GM19324 (cell line): ENCODE measurements around the gene TRAPPC2.

Source experiments
- ATAC-seq: cut with Tn5 transposase; IDR thresholded peaks from one replicate; pipeline ENCODE4 v1.9.1; 2021; ENCODE audit warnings: mild to moderate bottlenecking, moderate library complexity; ENCODE audit not compliant: unreplicated experiment, low FRiP score

Gene TRAPPC2

DNA sequence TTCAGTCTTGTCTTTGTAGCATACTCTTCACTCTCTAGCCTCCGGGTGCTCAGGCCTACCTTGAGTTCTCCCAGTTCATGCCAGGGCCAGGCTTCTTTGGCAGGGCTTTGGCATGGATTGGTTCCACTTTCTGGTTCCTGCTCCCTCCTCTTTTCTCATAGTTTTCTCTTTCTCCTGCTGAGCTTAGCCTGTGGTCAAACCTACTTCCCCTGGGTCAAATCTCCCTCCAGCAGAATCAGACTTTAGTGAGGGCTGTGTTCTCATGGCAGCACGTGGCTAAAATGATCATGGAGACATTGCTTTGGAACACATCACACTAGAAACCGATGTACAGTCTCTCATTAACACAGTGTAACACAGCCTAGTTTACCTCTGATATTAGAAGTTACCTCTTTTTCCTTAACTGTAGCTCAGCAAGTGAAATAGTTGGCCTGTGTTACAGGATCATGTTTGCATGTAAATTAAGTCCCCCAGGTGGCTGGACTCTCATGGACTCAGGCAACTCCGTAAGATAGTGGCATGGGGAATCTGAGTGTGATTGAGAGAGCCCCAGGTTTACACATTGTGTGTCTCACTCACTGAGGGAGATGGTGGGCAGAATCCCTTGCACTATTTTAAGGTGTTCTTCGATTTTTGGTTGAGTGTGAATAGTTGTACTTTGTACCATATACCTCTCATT, 32.2 kb downstream of the TRAPPC2 start:
- ATAC-seq = no peak

DNA sequence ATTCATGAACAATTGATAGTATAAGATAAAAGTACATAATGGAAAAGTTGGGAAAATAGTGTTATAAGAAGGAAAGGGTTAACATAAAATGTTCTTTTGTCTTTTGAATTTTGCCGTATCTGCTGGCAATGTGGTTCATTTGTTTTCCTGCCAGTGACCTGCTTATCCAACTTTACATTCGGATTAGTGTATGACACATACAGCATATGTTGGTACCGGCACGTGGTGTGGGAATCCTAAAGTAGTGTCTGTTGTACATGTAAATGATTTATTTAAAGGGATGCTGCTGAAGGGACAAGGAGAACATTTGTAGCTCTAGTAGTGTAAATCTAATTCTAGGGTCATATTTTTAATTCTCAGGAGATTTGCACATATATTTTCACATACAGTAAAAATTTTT, 34.0 kb downstream of the TRAPPC2 start:
- ATAC-seq = no peak

DNA sequence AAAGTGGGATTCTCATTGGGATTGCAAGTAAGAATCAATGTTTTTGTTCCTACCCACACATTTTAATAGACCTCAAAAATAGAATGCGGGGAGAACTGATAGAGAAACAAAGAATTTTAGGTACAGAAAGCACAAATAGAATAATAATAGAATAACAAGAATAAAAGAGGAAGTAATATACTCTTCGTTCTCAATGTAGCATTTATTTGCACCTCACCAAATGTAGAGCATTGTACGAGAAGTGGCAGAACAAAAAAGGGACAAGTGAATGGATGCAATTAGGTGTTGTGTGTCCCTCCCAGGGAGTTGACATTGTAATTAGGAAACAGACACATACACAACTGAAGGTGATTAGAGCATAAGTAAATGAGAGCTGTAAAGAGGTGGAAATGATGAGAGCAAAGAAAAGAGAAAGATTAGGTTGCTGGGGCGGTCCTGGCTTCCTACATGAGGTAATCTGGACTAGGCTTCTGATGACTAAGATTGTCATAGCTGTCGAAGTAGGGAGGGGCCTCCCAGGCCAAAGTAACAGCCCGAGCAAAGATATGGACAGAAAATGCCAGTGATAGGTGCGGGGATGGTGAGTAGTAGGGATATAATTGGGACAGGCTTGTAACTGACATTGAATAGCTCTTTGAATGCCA, 35.1 kb downstream of the TRAPPC2 start:
- no peak for ATAC-seq

DNA sequence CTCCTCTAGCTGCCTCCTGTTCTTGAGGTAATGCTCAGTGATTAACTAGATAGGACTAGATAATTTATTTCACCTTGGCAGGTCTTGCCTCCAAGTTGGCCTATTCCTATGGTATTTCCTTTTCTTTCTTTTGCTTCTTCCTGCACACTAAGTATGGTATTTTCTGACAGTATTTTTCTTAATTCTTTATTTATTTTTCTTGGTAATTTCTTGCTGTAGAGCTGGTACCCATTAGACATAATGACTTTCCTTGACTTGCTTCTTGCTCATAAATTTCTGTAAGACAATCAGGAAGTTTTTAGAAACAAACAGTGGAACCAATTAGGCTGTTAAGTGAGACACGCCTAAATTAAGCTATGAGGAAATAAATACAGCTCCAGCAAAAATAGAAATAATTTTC, 36.0 kb downstream of the TRAPPC2 start:
- ATAC-seq = no peak

GRCh38 chrX:13697976-13698375, 36.4 kb downstream of the TRAPPC2 start:
- no peak for ATAC-seq

DNA sequence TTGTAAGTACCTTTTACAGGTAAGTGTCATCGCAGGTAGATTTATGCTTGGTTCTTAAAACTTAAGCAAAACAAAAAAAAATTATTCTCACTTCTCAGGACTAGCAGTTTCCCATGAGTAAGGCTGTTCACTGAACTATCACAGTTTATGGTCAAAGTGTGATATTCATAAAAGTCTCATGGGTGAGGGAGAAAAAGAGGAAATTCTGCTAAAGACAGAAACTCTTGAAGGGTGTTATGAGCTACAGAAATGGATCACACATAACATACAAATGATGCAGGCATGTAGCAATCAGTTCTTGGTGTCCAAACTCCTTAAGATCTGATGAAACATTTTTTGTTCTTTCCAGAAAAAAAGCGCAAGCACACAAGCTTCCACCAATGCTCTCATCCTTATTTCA, 37.0 kb downstream of the TRAPPC2 start:
- peak; percentile 40 for ATAC-seq

DNA sequence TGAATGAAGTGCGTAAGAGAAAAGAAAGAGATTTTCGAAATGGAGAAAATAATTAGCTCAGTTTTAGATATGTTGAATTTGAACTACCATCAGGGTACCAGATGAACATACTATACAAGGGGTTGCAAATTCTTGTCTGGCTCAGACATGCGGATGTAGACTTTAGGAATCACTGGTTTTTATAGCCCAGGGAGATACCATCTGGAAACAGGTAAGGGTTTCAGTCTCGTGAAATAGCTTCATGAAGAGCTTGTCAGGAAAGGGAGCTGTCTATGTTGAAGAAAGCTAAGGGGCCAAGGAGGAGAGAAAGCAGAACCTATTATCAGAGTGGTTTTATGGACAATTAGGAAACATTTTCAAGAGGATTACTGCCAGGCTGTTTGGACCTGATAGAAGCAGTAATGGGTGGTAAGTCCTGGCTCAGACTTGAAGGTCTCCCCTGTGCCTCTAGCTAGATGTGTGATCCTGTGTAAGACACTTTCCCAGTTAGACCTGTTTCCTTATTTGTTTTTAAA, 38.8 kb downstream of the TRAPPC2 start:
- no peak for ATAC-seq

- no peak for ATAC-seq
These were observed 39.4 kb downstream of the TRAPPC2 start for GRCh38 chrX:13694983-13695382.

- ATAC-seq = no peak
These were observed 40.1 kb downstream of the TRAPPC2 start for GRCh38 chrX:13694359-13694758.

- no peak for ATAC-seq
These were observed 41.0 kb downstream of the TRAPPC2 start for GRCh38 chrX:13693341-13693961.

GRCh38 chrX:13692771-13693231, 41.6 kb downstream of the TRAPPC2 start:
- ATAC-seq = no peak

GRCh38 chrX:13691841-13692371, 42.5 kb downstream of the TRAPPC2 start:
- no peak for ATAC-seq

DNA sequence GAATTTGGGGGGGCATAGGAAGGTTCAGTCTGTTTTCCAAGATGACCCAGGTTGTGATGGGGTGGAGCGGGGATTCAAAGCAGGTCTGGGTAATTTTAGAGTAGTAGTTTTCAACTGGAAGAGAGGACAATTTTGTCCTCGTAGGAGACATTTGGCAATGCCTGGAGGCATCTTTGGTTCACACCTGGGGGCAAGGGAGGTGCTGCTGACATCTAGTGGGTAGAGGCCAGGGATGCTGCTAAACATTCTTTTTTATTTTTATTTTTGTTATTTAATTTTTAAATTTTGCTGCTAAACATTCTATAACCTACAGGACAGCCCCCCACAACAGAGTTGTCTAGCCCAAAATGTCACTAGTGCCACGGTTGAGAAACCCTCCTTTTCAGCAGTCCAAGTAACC, 43.6 kb downstream of the TRAPPC2 start:
- no peak for ATAC-seq

DNA sequence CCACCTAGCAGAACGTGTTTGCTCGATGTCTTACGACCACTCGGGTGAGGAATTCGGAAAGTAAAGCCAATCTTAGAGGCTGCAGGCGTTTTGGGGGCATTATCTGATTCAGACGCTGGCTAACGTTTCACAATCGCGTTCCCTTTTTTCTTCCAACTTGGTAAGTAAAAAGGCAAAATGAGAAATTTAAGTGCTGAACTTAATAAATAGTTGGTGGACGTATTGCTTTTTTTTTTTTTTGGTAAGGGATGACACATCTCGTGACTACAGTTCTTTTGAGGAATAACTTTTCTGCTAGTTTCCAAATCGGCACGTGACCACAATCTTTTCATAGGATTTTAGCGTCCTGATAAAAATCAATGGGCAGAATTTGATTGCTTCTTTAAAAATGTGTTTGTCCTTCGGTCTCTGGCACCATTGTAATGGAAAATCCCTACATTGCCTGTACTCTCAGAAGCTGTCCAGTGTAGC, 44.6 kb downstream of the TRAPPC2 start:
- no peak for ATAC-seq

DNA sequence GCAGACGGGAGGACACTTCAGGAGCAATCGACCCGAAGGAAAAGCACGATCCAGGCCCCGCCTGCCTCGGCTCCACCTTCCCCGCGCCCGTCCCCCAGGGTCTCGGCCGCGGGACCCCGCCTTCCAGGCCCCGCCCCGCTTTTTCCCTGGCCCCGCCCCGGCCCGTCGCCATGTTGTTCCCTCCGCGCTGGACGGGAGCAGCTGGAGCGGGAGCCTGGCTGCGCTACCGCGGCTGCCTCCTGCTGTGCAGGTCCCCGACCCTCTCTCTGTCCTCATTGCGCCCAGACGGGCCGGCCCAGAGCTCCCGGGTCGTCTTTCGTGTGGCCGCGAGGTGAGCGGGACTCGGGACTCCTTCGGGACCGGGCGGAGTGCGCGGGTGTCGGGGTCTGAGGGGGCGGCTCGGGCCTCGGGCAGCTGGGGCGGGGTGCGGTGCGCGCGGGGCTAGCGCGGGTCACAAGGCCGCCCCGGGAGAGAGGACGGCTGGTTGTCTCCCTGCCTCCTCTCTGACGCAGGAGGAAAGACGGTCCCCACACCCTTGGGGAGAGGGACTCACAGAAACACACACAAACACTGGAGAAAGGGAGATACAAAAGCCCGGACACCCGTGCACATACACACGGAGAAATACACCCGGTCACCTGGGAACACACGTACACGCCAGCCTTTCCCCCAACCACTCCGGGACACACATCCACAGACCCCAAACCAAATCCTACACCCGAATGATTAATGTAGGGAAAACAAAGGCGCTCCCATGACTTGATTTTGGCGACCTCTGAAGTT, 45.3 kb downstream of the TRAPPC2 start, which contains the start of gene RAB9A:
Gene RAB9A, plus strand, starts transcription at position 171 of the 783 bp plus-strand sequence. CDS start 19,619 bp downstream, outside the sequence.
- ATAC-seq = peak; percentile 83

GRCh38 chrX:13688384-13688957, 45.9 kb downstream of the TRAPPC2 start:
- no peak for ATAC-seq

DNA sequence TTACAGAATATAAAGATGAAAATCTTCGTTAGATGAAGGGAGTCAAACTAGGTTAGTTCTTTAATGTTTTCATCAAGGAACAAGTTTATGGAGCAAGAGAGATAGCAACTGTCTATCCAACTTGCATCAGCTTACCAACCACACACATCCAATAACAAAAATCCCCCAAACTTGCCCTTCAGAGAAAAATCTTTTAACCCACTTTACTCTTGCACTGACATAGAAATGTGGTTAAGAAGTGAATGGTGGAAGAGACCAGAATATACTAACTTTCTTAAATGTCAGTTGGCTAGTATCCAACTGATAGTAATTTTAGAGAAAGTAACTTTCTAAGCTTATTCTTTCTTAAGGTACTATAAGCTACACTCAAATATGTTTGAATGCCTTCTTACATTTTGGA, 47.2 kb downstream of the TRAPPC2 start:
- ATAC-seq = no peak

- no peak for ATAC-seq
These were observed 49.2 kb downstream of the TRAPPC2 start for GRCh38 chrX:13685126-13685763.

- no peak for ATAC-seq
These were observed 50.1 kb downstream of the TRAPPC2 start for GRCh38 chrX:13684361-13684760.
